Panc1 (cell line): ENCODE measurements around the gene DNAJC10. TPM values are rescaled to one million over a fixed set of nuclear protein-coding genes. Genes with fewer than 3 reads are reported as not detected.

Source experiments
- ATAC-seq: fragments of 200-7000 bp; cut with Tn5 transposase; 2 replicates; pipeline ENCODE4 v1.9.1; 2020; ENCODE audit warnings: mild to moderate bottlenecking, moderate library complexity
- BruUV-seq: library from RNA; stranded (reverse); fragments of 400-500 nt; replicated peaks from 2 replicates; lab custom pipeline; 2021; lab: Mats Ljungman, UMichigan
- CTCF ChIA-PET: fragments of 300-600 bp; sonication (Branson Sonifier 250); formaldehyde crosslinking; loops from one replicate; lab custom pipeline; 2022; ENCODE audit warnings: antibody characterized with exemption; lab: Charles Lee
- POLR2A ChIA-PET: fragments of 300-600 bp; sonication (Branson Sonifier 250); formaldehyde crosslinking; loops from one replicate; lab custom pipeline; 2022; ENCODE audit warnings: antibody characterized with exemption; lab: Charles Lee
- DNase-seq: peaks from one replicate; pipeline ENCODE4 v3.0.0-alpha.2; 2010; ENCODE audit warnings: low read depth, low spot score
- H3K27ac ChIP-seq: 2 replicates; pipeline ENCODE4 v1.5.1; 2011; ENCODE audit warnings: mild to moderate bottlenecking, low read length, inconsistent platforms
- H3K27me3 ChIP-seq: fragments of 200-500 bp; sonication (Bioruptor generic); 2 replicates; pipeline ENCODE4 v1.6.0; 2014; ENCODE audit warnings: low read length, inconsistent platforms; ENCODE audit not compliant: control insufficient read depth, insufficient read depth
- H3K36me3 ChIP-seq: fragments of 200-500 bp; sonication (Bioruptor generic); 2 replicates; pipeline ENCODE4 v1.5.1; 2014; ENCODE audit warnings: inconsistent platforms, mild to moderate bottlenecking, low read length, moderate library complexity; ENCODE audit not compliant: control insufficient read depth, insufficient read depth
- H3K4me1 ChIP-seq: 2 replicates; pipeline ENCODE4 v1.5.1; 2011; ENCODE audit warnings: inconsistent platforms, mild to moderate bottlenecking, low read length, moderate library complexity; ENCODE audit not compliant: control insufficient read depth, insufficient read depth
- H3K4me3 ChIP-seq, 2 experiments: 2 replicates each; pipeline ENCODE4 v1.5.1; 2011 to 2012; ENCODE audit warnings: low read depth in 2 of 2, low read length in 2 of 2, mild to moderate bottlenecking in 2 of 2, inconsistent platforms in 1 of 2, moderate library complexity in 1 of 2
- H3K9me3 ChIP-seq: fragments of 200-500 bp; sonication (Bioruptor generic); 2 replicates; pipeline ENCODE4 v1.5.1; 2014; ENCODE audit warnings: low read depth, mild to moderate bottlenecking, inconsistent platforms, low read length, moderate library complexity; ENCODE audit not compliant: control insufficient read depth, insufficient read depth
- POLR2AphosphoS5 ChIP-seq: IDR thresholded peaks from 2 replicates; pipeline ENCODE4 v1.6.1; 2012; ENCODE audit warnings: mild to moderate bottlenecking, low read depth, low read length, moderate library complexity
- SIN3A ChIP-seq: IDR thresholded peaks from 2 replicates; pipeline ENCODE4 v1.6.1; 2012; ENCODE audit warnings: low read depth, mild to moderate bottlenecking, low read length, moderate library complexity, borderline replicate concordance; ENCODE audit not compliant: insufficient read depth
- TCF7L2 ChIP-seq: IDR thresholded peaks from 2 replicates; pipeline ENCODE4 v1.6.1; 2011; ENCODE audit warnings: mild to moderate bottlenecking, low read depth, low read length, inconsistent platforms
- in situ Hi-C: cut with HindIII; loops from 2 replicates; pipeline ENCODE4 v1.10.0; 2016; ENCODE audit warnings: low sequenced_read_pairs, low pct_unique_long_range_greater_than_20kb
- intact Hi-C: fragments of 100-400 bp; cut with micrococcal nuclease; formaldehyde crosslinking; loops from one replicate; pipeline ENCODE4 v1.10.0; 2022; ENCODE audit not compliant: unreplicated experiment
- total RNA-seq: library from RNA; stranded (reverse); gene quantifications from one replicate; pipeline ENCODE4 v1.2.1, GENCODE V29; 2021; ENCODE audit not compliant: unreplicated experiment
- TF ChIP-seq, protein P1 (sequence below), 2 experiments: IDR thresholded peaks; 2 replicates each; pipeline ENCODE4 v1.6.1; 2011 to 2012; ENCODE audit warnings: low read depth in 2 of 2, control low read depth in 1 of 2, low read length in 1 of 2, mild to moderate bottlenecking in 1 of 2, moderate library complexity in 1 of 2; ENCODE audit not compliant: insufficient read depth in 1 of 2
- TF ChIP-seq, protein P2 (sequence below): fragments of 450-650 bp; IDR thresholded peaks from 2 replicates; pipeline ENCODE4 v1.5.1; 2017; ENCODE audit warnings: mild to moderate bottlenecking

The DNAJC10 gene
- total RNA-seq, 1 experiment from 2014 or later = 122 TPM

DNA sequence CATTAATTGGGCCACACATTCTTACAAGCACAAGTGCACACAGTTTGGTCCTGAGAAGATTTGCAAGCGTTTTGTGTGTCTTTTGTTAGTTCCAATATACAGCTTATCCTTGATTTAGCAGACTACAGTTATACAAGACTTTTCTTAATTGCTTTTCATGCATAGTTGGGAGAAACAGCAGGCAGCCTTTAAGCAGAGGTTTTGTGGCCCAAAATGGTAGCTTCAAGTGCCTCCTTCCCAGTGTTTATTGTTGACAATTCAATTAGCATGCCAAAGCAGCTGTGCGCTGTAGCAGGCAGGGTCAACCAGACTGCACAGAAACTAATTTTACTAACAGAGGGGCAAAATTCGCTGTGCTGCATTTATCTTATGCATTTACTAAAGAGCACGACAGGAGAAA lies 102.9 kb downstream of the DNAJC10 start:
- Histone ChIP-seq H3K27ac (no peak overlapping the region), H3K4me1 (no peaks in the 10 kb centered on the region; the same call in 1 of the 2 replicates), H3K27me3 (peaks cover 11% of the 10 kb centered on the region), H3K36me3 (no peaks in the 10 kb centered on the region), H3K9me3 (no peaks in the 10 kb centered on the region), H3K4me3 (no peak overlapping the region)
- CTCF ChIA-PET = no interaction called here
- TF ChIP-seq, protein P1, sequence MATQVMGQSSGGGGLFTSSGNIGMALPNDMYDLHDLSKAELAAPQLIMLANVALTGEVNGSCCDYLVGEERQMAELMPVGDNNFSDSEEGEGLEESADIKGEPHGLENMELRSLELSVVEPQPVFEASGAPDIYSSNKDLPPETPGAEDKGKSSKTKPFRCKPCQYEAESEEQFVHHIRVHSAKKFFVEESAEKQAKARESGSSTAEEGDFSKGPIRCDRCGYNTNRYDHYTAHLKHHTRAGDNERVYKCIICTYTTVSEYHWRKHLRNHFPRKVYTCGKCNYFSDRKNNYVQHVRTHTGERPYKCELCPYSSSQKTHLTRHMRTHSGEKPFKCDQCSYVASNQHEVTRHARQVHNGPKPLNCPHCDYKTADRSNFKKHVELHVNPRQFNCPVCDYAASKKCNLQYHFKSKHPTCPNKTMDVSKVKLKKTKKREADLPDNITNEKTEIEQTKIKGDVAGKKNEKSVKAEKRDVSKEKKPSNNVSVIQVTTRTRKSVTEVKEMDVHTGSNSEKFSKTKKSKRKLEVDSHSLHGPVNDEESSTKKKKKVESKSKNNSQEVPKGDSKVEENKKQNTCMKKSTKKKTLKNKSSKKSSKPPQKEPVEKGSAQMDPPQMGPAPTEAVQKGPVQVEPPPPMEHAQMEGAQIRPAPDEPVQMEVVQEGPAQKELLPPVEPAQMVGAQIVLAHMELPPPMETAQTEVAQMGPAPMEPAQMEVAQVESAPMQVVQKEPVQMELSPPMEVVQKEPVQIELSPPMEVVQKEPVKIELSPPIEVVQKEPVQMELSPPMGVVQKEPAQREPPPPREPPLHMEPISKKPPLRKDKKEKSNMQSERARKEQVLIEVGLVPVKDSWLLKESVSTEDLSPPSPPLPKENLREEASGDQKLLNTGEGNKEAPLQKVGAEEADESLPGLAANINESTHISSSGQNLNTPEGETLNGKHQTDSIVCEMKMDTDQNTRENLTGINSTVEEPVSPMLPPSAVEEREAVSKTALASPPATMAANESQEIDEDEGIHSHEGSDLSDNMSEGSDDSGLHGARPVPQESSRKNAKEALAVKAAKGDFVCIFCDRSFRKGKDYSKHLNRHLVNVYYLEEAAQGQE (IDR thresholded peaks at IDR 0.05; ENCODE audit: insufficient read depth in 1 of 2, low read depth in 2 of 2, low read length in 1 of 2) = no peak
- no peak for TF ChIP-seq POLR2AphosphoS5
- in situ Hi-C loops (no loop called here), intact Hi-C loops (no loop called here)
- DNase-seq (no peak), ATAC-seq (no peak)
- POLR2A ChIA-PET = no interaction called here
- BruUV-seq = no TSS peak

DNA sequence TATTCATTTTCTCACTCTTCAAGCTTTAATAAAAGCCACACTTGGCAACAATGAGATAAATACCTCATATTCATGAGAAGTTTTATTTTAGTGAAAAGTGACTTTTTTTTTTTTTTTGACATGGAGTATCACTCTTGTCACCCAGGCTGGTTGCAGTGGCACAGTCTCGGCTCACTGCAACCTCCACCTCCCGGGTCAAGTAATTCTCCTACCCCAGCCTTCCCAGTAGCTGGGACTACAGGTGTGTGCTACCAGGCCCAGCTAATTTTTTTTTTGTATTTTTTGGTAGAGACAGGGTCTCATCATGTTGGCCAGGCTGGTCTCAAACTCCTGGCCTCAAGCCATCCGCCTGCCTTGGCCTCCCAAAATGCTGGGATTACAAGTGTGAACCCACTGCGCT lies 103.4 kb downstream of the DNAJC10 start:
- in situ Hi-C loops = no loop called here

More for the DNA sequence above, 103.4 kb downstream of the DNAJC10 start:
- CTCF ChIA-PET = no interaction called here
- peaks cover 11% of the 10 kb centered on the region for H3K27me3 ChIP-seq
- intact Hi-C loops = no loop called here
- H3K4me1 ChIP-seq = no peaks in the 10 kb centered on the region; the same call in 1 of the 2 replicates
- no peaks in the 10 kb centered on the region for H3K9me3 ChIP-seq
- H3K36me3 ChIP-seq = no peaks in the 10 kb centered on the region
- BruUV-seq = no TSS peak
- ATAC-seq (no peak), DNase-seq (no peak)
- no peak overlapping the region for H3K27ac ChIP-seq
- TF ChIP-seq, protein P2, sequence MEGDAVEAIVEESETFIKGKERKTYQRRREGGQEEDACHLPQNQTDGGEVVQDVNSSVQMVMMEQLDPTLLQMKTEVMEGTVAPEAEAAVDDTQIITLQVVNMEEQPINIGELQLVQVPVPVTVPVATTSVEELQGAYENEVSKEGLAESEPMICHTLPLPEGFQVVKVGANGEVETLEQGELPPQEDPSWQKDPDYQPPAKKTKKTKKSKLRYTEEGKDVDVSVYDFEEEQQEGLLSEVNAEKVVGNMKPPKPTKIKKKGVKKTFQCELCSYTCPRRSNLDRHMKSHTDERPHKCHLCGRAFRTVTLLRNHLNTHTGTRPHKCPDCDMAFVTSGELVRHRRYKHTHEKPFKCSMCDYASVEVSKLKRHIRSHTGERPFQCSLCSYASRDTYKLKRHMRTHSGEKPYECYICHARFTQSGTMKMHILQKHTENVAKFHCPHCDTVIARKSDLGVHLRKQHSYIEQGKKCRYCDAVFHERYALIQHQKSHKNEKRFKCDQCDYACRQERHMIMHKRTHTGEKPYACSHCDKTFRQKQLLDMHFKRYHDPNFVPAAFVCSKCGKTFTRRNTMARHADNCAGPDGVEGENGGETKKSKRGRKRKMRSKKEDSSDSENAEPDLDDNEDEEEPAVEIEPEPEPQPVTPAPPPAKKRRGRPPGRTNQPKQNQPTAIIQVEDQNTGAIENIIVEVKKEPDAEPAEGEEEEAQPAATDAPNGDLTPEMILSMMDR = no peak
- TF ChIP-seq, protein P1 (IDR thresholded peaks at IDR 0.05; ENCODE audit: insufficient read depth in 1 of 2, low read depth in 2 of 2, low read length in 1 of 2) = no peak
- TF ChIP-seq TCF7L2 (no peak), SIN3A (no peak), POLR2AphosphoS5 (no peak)
- POLR2A ChIA-PET = no interaction called here
- no peak overlapping the region for H3K4me3 ChIP-seq
